ENCODE data around the gene DNAL4.

DNAL4 gene

DNA sequence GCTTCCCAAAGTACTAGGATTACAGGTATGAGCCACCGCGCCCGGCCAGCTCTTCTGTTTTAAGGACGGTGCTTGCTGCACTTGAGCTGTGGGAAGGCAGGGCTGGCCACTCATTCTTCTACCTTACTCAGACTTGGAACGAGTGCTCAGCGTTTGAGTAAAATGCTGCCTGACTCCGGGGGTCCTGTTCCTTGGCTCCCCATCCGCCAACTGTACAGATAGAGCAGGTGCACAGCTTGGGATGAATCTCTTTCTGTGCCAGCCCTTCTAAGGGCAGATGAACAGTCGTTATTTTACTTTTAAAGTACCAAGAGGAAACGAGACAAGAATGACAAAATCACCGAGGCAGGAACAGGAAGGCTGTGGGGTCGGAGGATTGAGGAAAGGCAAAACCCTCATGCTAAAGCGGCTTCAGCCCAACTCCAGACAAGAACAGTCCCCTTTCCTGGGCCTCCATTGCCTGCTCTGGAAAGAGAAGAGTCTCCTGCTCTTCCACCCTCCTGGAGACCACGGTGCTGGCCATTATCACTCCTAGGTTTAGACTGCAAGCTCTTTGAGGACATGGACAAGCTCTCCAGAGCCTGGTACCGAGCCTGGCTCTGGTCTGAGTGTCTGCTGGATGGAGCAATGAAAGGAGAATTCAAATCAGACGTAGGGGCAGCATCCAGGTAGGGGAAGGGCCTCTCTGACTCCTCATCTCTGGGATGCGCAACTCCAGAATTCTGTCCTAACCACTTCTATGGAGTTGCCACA, 37.1 kb downstream of the DNAL4 start:
- DNase-seq: no peak

DNA sequence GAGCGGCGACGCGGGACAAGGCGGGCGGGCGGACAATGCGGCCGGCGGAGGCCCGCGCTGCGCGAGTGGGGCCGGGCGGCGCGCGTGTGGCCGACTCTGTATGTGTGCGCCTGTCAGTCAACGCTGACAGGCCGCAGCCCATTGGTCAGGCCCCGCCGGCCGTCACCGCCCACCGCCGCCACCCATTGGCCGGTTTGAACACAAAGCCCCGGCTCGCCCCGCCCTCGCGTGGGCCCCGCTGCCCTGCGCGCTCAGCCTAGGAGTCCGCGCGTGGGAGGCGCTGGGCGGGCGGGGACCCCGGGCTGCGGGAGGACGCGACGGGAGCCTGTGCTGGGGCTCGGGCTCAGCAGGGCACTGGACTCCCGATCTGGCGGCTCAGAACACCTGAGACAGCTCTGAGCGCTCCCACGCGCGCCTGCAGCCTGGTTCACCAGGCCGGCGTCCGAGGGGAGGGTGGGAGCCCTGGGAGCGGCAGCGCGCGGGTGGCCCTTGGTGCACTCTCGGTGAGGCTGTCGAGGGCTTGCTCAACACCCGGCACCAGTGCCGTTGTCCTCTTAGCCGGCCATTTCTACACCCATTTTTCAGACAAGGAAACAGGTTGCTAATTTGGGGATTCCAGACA, 37.9 kb downstream of the DNAL4 start, which contains the start of gene SUN2:
TSS of gene SUN2 (minus strand) at position 88 of the 622 bp plus-strand sequence. CDS start 3,370 bp downstream, outside the sequence.
- peak; percentile 31 to 70 for DNase-seq

DNA sequence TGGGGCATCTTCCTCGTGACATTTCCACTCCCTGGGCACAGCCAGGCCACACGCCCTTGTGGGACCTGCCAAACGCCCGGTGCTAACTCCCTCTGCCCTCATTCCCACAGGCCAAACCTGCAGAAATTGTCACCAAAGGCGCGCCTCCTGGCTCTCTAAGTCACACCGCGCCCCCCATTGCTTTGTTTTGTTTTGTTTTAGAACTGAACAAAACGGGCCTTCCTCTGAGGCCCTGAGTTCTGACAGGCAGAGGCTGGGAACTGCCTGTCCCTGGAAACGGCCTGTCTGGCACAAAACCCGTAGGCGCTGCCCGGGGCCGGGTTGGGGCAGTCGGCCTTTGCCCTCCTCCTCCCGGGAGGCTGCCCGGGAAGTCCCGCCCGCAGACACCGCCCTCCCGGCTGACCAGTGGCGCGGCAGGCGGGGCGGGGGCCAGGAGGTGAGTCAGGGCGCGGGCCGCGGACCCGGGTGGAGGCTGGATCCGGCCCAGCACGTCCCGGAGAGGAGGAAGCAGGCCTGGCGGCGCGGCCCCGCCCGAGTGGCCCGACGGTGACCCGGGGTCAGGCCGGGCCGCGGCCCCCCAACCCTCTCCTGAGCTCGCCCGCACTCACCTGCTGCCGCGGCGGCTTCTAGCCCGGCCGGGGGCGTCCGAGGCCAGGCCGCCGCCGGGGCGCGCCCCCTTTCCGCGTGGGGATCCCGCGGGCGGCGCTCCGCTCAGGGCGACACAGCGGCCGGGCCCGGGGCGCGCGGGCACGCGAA, 38.6 kb downstream of the DNAL4 start:
- peak; percentile 39 to 62 for DNase-seq

GRCh38 chr22:38754751-38755154, 39.2 kb downstream of the DNAL4 start:
- DNase-seq: no peak

DNA sequence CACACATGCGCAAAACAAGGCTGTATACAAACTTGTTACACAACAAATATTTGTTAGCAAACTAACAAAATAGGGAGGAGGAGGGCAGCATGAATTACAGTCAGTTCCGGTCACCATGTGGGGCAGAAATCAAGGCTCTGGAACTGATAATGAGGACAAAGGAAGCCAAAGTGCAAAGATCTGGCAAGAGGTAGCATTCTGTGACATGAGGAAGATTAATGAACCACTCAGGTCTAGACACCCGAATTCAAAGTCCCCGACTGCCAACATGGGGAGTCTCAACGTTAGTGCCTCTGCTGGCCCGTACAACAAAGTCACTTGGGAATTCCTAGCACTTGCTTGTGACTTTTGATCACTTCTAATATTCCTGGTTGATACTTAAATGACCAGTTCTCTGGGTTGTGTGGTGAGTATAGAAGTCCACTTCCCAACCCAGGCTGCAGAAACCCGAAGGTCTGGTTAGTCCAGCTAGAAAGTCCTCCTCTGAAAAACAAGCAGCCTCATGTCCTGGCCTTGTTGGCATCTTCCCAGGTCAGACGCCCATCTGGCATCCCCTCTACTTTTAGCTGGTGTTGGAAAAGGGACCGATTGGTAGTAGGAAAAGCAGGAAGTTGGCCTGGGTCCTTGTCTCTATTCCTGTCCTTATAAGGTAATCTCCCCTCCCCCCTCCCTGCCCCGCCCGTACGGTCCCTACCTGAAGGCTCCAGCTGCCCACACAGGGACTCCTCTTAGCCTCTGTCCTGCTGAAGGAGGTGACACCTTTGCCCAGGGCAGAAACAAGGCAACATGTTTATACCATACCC, 39.8 kb downstream of the DNAL4 start:
- no peak for DNase-seq

DNA sequence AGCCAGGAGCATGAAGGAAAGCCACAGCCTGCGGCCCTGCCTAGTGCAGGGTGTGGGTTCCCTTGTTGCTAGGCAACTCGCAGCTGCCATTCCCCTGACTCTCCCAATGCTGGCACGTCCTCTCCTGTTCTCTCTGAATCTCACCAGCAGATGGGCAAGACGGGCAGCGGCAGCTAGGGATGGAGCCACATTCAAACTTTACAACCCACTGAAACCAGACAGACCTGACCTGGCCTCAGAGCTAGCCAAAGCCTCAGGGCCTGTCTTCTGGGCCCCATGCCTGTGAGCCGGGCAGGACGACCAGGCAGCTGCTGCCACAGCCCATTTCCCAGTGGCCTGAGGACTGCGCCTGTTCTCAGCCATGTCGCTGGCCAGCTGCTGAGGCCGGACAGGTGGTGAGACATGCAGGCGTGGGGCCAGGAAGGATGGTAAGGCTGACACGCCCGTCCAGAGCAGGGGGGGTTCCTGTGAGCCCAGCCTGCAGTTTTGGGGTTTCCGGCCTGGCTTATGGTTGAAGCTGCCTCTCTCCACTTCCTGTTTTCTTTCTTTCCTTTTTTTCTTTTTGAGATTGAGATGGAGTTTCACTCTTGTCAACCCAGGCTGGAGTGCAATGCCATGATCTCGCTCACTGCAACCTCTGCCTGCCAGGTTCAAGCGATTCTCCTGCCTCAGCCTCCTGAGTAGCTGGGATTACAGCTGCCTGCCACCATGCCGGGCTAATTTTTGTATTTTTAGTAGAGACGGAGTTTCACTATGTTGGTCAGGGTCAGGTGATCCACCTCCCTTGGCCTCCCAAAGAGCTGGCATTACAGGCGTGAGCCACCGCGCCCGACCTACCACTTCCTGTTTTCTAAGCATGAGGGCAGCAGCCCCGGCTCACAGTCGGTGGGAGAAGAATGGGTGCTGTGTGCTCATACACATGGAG, 42.3 kb downstream of the DNAL4 start:
- no peak for DNase-seq

DNA sequence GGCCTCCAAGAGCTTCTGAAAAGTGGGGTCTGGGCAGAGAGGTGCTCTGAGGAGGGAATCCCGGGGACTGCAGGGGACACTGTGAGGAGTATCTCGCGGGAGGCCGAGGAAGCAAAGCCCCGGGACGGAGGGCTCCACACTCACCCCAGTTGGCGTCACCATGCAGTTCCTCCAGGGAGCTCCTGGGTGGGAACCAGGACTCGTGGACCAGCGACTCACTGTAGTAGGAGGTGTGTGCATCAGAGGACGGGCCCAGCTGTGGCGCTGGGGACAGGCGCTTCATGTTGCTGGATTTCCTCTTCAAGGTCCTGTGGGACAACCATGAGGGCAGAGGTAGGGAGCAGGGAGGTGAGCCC, 42.9 kb downstream of the DNAL4 start:
- no peak for DNase-seq

DNA sequence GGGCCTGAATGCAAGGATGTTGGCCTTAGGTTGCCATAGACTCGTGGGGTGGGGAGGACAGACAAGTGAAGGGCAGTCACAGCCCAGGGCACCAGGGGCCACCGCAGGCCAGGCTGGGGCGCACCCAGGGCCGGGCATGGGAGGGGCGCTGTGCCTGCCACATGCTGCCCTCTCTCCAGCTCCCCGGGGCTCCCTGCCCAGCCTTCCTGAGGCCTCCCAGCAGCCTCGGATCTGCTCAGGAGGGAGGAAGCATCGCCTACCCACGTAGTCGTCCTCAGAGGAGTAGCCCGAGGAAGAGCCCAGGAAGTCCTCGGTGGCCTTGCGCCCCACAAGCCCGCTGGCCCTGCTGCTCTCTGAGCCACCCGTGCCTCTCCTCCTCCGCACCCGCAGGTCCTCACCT, 43.3 kb downstream of the DNAL4 start:
- no peak for DNase-seq

GRCh38 chr22:38750104-38750503, 43.8 kb downstream of the DNAL4 start:
- DNase-seq: no peak

GRCh38 chr22:38748487-38749136, 45.3 kb downstream of the DNAL4 start:
- no peak for DNase-seq

DNA sequence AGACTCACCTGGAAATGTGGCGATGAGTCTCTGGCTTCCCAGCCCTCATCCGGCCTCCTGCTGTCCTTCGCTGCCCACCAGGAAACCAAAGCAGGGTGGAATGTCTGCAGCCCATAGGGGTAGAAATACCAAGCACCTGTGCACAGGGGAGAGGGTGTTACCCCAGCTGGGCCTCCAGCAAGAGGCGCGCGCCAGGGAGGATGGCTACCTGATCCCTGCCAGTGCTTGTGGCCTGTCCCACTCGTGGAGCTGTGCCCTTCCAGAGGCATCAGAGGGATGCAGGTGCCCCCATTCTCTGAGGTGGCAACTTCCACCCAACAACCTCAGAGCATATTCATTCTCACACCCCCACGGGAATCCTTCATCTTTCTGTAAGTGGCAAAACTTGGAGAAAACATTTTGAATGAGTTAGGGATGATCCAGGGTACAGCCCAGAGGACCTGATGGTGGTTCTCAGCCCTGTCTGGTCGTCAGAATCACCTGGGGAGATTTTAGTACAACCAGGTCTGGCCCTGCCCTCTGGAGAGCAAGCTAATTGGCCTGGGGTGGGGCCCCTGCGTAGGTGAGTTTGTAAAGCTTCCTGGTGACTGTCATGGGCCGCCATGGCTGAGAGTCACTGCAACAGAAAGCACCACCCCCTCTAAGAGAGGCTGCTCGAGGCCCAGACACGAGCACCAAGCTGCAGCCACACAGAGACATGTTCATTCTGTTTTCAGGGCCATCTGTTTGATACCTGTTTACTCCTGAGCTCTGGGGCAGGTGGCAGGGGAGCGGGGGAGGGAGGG, 48.1 kb downstream of the DNAL4 start:
- DNase-seq: no peak

GRCh38 chr22:38744981-38745380, 49.0 kb downstream of the DNAL4 start:
- DNase-seq: no peak

DNA sequence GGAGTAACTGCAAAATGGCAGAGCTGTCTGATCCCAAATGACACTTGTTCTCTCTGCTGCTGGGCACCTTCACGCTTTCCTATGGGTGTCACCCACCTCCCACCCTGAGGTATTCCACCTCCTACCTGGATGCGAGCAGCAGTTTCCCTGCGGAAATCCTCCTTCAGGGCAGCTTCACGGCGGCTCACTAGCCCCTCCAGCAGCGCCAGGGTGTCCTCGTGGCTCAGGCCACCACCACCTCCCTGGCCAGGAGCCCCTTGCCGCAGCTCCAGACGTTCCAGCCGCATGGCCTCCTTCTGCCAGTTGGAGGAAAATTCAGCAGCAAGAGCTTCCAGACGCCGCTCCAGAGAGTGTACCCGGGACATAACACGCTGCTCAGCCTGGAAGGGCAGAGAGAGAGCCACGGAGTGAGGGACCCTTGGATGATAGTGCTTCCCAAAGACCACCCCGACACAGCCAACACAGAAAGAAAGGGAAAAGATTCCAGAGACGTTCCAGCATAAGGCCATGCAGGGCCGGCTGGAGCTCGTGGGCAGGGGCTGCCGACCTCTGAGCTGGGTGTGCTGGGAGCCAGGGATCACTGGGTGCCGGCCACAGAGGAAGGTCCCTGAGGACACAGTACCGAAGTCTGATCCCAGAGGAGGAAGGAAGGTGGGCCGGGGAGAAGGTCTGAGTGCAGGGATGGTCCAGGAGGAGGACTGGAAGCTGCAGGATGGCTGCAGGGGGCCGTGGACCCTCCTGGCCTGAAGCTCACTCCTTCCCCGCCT, 51.6 kb downstream of the DNAL4 start:
- no peak for DNase-seq

DNA sequence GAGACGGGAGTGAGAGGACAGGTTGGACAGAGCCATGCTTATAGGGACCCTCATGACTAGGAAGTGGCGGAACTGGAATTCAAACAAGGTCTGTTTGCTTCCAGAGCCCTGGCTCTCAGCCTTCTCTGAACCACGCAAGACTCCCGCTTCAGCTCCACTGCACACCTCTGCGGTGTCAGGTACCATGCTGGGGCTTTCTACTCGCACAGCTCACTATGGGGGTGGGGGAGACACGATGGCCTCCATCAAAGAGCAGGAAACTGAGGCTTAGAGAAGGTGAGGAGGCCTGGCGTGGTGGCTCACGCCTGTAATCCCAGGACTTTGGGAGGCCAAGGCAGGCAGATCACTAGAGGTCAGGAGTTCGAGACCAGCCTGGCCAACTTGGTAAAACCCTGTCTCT, 52.4 kb downstream of the DNAL4 start:
- no peak for DNase-seq

DNA sequence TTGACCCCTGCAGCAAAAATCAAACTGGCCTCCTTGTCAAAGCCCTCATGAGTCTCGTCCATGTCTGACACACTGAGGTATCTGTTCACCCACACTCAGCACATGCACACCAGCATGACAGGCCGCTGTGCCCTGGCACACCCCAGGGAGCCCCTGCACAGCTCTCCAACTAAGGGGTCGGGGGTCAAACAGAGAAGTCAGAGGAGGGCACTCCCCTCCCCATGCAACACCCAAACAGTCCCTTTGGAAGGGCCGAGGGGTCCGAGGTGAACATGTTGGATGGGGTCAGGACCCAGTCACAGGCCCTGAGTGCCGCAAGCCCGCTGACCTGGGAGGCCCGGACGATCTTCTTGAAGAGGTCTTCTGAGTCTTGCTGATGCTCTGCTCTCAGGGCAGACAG, 52.8 kb downstream of the DNAL4 start:
- no peak for DNase-seq

GRCh38 chr22:38740754-38741153, 53.2 kb downstream of the DNAL4 start:
- no peak for DNase-seq

GRCh38 chr22:38740116-38740723, 53.7 kb downstream of the DNAL4 start:
- DNase-seq: no peak

- DNase-seq: no peak
Observed at GRCh38 chr22:38739300-38740055, 54.5 kb downstream of the DNAL4 start.

Data from SW 1271 (cell line).